HEK293 (cell line): Measurements from ENCODE around the gene CYBA.

ENCODE experiments used
- CTCF ChIA-PET: fragments of 350-600 bp; formaldehyde crosslinking; extraction: SDS; loops from one replicate; lab custom pipeline; 2021; ENCODE audit warnings: antibody characterized with exemption; lab: Yijun Ruan, JAX
- POLR2A ChIA-PET: fragments of 300-600 bp; formaldehyde crosslinking; extraction: SDS; loops from one replicate; lab custom pipeline; 2020; ENCODE audit warnings: antibody characterized with exemption, inconsistent platforms; lab: Yijun Ruan, JAX
- H3K27ac ChIP-seq: fragments of 200-500 bp; sonication (Bioruptor generic); 2 replicates; pipeline ENCODE4 v1.5.1; 2014; ENCODE audit warnings: low read depth, low read length, control low read depth, inconsistent platforms; ENCODE audit errors: extremely low read depth
- H3K36me3 ChIP-seq, 2 experiments: fragments of 200-500 bp in 1 of 2; sonication (Bioruptor generic) in 1 of 2; 1 replicate in 1 of 2; 2 replicates in 1 of 2; pipeline ENCODE4 v1.5.1; 2014 to 2017; ENCODE audit warnings: inconsistent platforms in 2 of 2, low read length in 2 of 2; ENCODE audit not compliant: control insufficient read depth in 2 of 2, insufficient read depth in 1 of 2
- H3K4me1 ChIP-seq: fragments of 200-500 bp; sonication (Bioruptor generic); 2 replicates; pipeline ENCODE4 v1.5.1; 2014; ENCODE audit warnings: mild to moderate bottlenecking, low read length, inconsistent platforms; ENCODE audit not compliant: control insufficient read depth, insufficient read depth
- H3K4me3 ChIP-seq: 2 replicates; pipeline ENCODE4 v1.5.1; 2011; ENCODE audit warnings: low read depth, mild to moderate bottlenecking, control low read depth, low read length, moderate library complexity
- H3K9me3 ChIP-seq: fragments of 200-500 bp; sonication (Bioruptor generic); 2 replicates; pipeline ENCODE4 v1.5.1; 2014; ENCODE audit warnings: low read depth, low read length, inconsistent platforms; ENCODE audit not compliant: control insufficient read depth, insufficient read depth
- ATF2 ChIP-seq: fragments of 450-650 bp; formaldehyde crosslinking; IDR thresholded peaks from 2 replicates; pipeline ENCODE4 v1.5.1; 2016; ENCODE audit warnings: missing biosample characterization, missing genetic modification characterization, low read depth
- CTCF ChIP-seq: fragments of 450-650 bp; formaldehyde crosslinking; IDR thresholded peaks from 2 replicates; pipeline ENCODE4 v1.5.1; 2016; ENCODE audit warnings: missing biosample characterization, missing genetic modification characterization
- IKZF3 ChIP-seq: fragments of 450-650 bp; IDR thresholded peaks from 2 replicates; pipeline ENCODE4 v1.5.0; 2018; ENCODE audit warnings: missing biosample characterization, mild to moderate bottlenecking, missing genetic modification characterization, moderate library complexity
- MEIS1 ChIP-seq: sonication (generic); formaldehyde crosslinking; IDR thresholded peaks from 2 replicates; pipeline ENCODE4 v1.8.1; 2022; ENCODE audit warnings: missing genetic modification reagents, mild to moderate bottlenecking, borderline replicate concordance
- PATZ1 ChIP-seq: fragments of 450-650 bp; formaldehyde crosslinking; IDR thresholded peaks from 2 replicates; pipeline ENCODE4 v1.5.1; 2016; ENCODE audit warnings: missing biosample characterization, missing genetic modification characterization
- ZBTB1 ChIP-seq: fragments of 450-650 bp; formaldehyde crosslinking; IDR thresholded peaks from 2 replicates; pipeline ENCODE4 v1.5.1; 2016; ENCODE audit warnings: missing biosample characterization, missing genetic modification characterization
- ZBTB10 ChIP-seq: fragments of 450-650 bp; formaldehyde crosslinking; IDR thresholded peaks from 2 replicates; pipeline ENCODE4 v1.5.1; 2016; ENCODE audit warnings: missing biosample characterization, missing genetic modification characterization
- ZNF362 ChIP-seq: fragments of 450-650 bp; formaldehyde crosslinking; IDR thresholded peaks from 2 replicates; pipeline ENCODE4 v1.5.1; 2016; ENCODE audit warnings: missing biosample characterization, missing genetic modification characterization
- ZNF501 ChIP-seq: fragments of 450-650 bp; formaldehyde crosslinking; IDR thresholded peaks from 2 replicates; pipeline ENCODE4 v1.5.1; 2016; ENCODE audit warnings: missing biosample characterization, missing genetic modification characterization
- ZNF555 ChIP-seq: fragments of 450-650 bp; formaldehyde crosslinking; conservative IDR thresholded peaks from 2 replicates; pipeline ENCODE4 v1.5.1; 2017; ENCODE audit warnings: missing biosample characterization, mild to moderate bottlenecking, missing genetic modification characterization, inconsistent platforms
- ZNF621 ChIP-seq: fragments of 450-650 bp; formaldehyde crosslinking; IDR thresholded peaks from 2 replicates; pipeline ENCODE4 v1.5.1; 2017; ENCODE audit warnings: missing biosample characterization, missing genetic modification characterization
- ZNF664 ChIP-seq: fragments of 450-650 bp; formaldehyde crosslinking; IDR thresholded peaks from 2 replicates; pipeline ENCODE4 v1.5.1; 2016; ENCODE audit warnings: missing biosample characterization, missing genetic modification characterization
- ZNF837 ChIP-seq: fragments of 450-650 bp; formaldehyde crosslinking; IDR thresholded peaks from 2 replicates; pipeline ENCODE4 v1.5.1; 2016; ENCODE audit warnings: missing biosample characterization, missing genetic modification characterization
- ZSCAN16 ChIP-seq: fragments of 450-650 bp; formaldehyde crosslinking; IDR thresholded peaks from 2 replicates; pipeline ENCODE4 v1.5.1; 2016; ENCODE audit warnings: missing biosample characterization, missing genetic modification characterization

CYBA gene

GRCh38 chr16:88676502-88677242 is 25.8 kb upstream of the CYBA start (continued):
- TF ChIP-seq PATZ1 (tag by site-specific recombination): no peak
- TF ChIP-seq, all 188 proteins: peak for 0

- TF ChIP-seq ZNF664 (tag by site-specific recombination): no peak
- TF ChIP-seq MEIS1 (CRISPR knock-in tag): no peak
- TF ChIP-seq ATF2 (tag by site-specific recombination): no peak
- no peak for TF ChIP-seq IKZF3 (tag by site-specific recombination)
- no peak for TF ChIP-seq ZNF501 (tag by site-specific recombination)
- no peak for TF ChIP-seq ZNF837
- no peak for TF ChIP-seq ZBTB1
- no peak for TF ChIP-seq ZSCAN16
- TF ChIP-seq ZNF621 (tag by site-specific recombination): no peak
- H3K9me3 ChIP-seq: no peaks in the 10 kb centered on the region
- no peaks in the 10 kb centered on the region for H3K4me1 ChIP-seq
- POLR2A ChIA-PET: no interaction called here
- no peak overlapping the region for H3K4me3 ChIP-seq
- no peak overlapping the region for H3K27ac ChIP-seq
- H3K36me3 ChIP-seq: no peaks in the 10 kb centered on the region; a peak in 1 of 3 replicates
- CTCF ChIA-PET: no interaction called here
Observed at GRCh38 chr16:88673716-88674379, 23.0 kb upstream of the CYBA start.

- POLR2A ChIA-PET: interaction anchor here (0.9 to 1.4 kb wide), 3 partner anchors 10 to 98 kb away, joined by 3 to 5 read pairs (median 3); partner anchors contain the start of gene MVD
- no peak overlapping the region for H3K27ac ChIP-seq
- no peak overlapping the region for H3K4me3 ChIP-seq
- TF ChIP-seq ZNF837: no peak
- TF ChIP-seq CTCF (tag by site-specific recombination): peak; percentile 61; the same call in 1 of the 2 replicates
- TF ChIP-seq ZNF555 (tag by site-specific recombination): no peak
- no peak for TF ChIP-seq ZNF362 (tag by site-specific recombination)
- no peak for TF ChIP-seq PATZ1 (tag by site-specific recombination)
- TF ChIP-seq ZBTB10 (tag by site-specific recombination): no peak
- H3K4me1 ChIP-seq: no peaks in the 10 kb centered on the region
- H3K36me3 ChIP-seq: no peaks in the 10 kb centered on the region; a peak in 1 of 3 replicates
- CTCF ChIA-PET: interaction anchor here (0.9 to 3.2 kb wide), 6 partner anchors 8 to 19 kb away, joined by 3 to 13 read pairs (median 4); partner anchors contain the start of gene MVD
- no peaks in the 10 kb centered on the region for H3K9me3 ChIP-seq
Observed at GRCh38 chr16:88672776-88673175, 21.9 kb upstream of the CYBA start.
